ENCODE data around the gene SSR3. TPM values are rescaled to one million over a fixed set of nuclear protein-coding genes. Genes with fewer than 3 reads are reported as not detected.

The SSR3 gene
- total and polyA plus RNA-seq, 9 of the 15 experiments (the other 6 are each of a cell fraction or from before 2014, with no cell fraction given): 104 to 464 (median 307) TPM

- TF ChIP-seq POU5F1 (IDR thresholded peaks at IDR 0.05; ENCODE audit: borderline replicate concordance, low read depth, low read length, partially characterized antibody) (no peak), CEBPB (tag; IDR thresholded peaks at IDR 0.05) (peak; percentile 81), MEF2D (tag; conservative IDR thresholded peaks at IDR 0.05; ENCODE audit: low read depth) (no peak), TGIF2 (CRISPR knock-in tag; IDR thresholded peaks at IDR 0.05) (no peak), NR4A1 (CRISPR knock-in tag; IDR thresholded peaks at IDR 0.05) (no peak), NR4A1 (tag; IDR thresholded peaks at IDR 0.05) (no peak), CAMTA2 (CRISPR knock-in tag; conservative IDR thresholded peaks at IDR 0.05) (no peak), BRD4 (IDR thresholded peaks at IDR 0.05) (no peak), SNAPC5 (CRISPR knock-in tag; IDR thresholded peaks at IDR 0.05) (no peak), ZNF766 (CRISPR knock-in tag; conservative IDR thresholded peaks at IDR 0.05) (no peak), BRD9 (IDR thresholded peaks at IDR 0.05; ENCODE audit: low read depth, partially characterized antibody) (no peak), TBL1XR1 (IDR thresholded peaks at IDR 0.05; ENCODE audit: low read length in 2 of 2) (no peak), ZNF318 (IDR thresholded peaks at IDR 0.05; ENCODE audit: borderline replicate concordance in 1 of 2, low read depth in 1 of 2) (0 out of 4 replicates have a peak, but pooled peaks of 1 of the 2 experiments have one; percentile 39), RAD51 (IDR thresholded peaks at IDR 0.05; ENCODE audit: borderline replicate concordance, low read depth) (no peak), PBX2 (CRISPR knock-in tag; IDR thresholded peaks at IDR 0.05; ENCODE audit: low read depth) (no peak), PBX2 (tag; conservative IDR thresholded peaks at IDR 0.05; ENCODE audit: low read depth) (no peak)
- TF ChIP-seq, protein P1, sequence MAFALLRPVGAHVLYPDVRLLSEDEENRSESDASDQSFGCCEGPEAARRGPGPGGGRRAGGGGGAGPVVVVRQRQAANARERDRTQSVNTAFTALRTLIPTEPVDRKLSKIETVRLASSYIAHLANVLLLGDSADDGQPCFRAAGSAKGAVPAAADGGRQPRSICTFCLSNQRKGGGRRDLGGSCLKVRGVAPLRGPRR (CRISPR knock-in tag; IDR thresholded peaks at IDR 0.05): no peak
Observed at GRCh38 chr3:156535162-156535627, 19.7 kb downstream of the SSR3 start (continued).
